Stimulated activated CD4-positive, alpha-beta T cell treated with anti-CD3 and anti-CD28 coated beads, Interleukin-1b, Interleukin-23, amount 100 ng/mL, for 24 hours (primary cell): ENCODE results near the gene COL13A1.

Experiments used
- DNase-seq, 4 experiments: peaks; one replicate each; pipeline ENCODE4 v3.0.0-alpha.2; 2020; ENCODE audit warnings: low read depth in 4 of 4, low spot score in 1 of 4

COL13A1 gene

GRCh38 chr10:69866246-69866687 is 64.6 kb downstream of the COL13A1 start:
- no peak for DNase-seq

GRCh38 chr10:69866688-69867461 is 65.2 kb downstream of the COL13A1 start:
- DNase-seq: no peak

DNA sequence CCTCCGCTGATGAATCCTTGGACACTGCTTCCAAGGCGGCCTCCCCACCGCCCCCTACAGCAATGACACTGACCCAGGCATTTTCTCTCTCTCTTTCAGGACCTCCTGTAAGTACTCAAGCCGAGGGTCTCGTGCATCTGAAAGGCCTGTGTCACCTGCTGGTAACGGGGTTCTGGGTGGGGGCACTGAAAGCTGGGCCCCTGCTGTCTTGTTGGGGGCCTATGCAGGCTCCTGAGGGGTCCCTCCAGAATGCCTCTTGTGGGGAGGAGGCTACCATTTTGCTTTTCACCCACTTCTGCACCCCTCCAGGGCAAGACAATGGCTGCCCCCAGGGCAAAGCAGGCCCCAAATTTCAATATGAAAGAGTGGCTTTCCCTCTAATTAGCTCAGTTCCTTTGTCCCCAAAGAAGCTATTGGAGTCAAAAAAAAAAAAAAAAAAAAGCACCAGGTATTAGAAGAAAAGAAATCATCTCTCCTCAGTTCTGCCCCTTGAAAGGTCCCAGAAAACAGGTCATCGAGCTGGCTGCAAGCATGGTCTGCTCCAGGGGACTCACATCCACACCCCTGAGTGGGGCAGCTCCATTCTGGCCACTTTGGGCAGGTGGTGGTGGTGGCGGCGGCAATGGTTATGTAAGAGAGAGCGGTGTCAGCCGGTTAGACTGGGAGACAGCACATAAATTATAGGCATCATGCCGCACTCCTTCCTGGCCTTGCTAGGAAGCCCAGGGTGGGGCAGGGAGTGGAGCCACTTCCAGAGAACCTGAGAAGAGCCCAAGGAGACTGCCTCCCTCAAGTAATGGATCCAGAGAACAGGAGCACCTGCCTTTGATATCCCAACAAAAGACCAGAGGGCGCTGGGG is 66.2 kb downstream of the COL13A1 start:
- no peak for DNase-seq

DNA sequence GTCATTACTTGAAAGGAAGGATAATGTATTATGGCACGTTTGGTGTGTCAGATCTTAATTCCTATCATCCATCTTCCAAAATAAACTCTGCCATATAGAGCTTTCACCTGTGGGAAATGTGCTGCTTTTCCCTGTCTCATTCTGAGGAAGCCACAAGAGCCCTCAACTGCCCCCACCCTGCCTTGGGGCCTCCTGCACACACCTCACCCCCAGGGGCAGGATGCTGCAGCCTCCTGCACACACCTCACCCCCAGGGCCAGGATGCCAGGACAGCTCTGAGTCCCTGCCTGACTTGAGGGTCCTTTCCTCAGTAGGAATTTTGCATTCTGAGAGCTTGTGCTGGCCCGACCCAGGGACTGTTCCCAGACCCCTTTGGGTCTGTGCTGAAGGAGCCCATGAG is 67.1 kb downstream of the COL13A1 start:
- no peak for DNase-seq

GRCh38 chr10:69869291-69869961 is 67.7 kb downstream of the COL13A1 start:
- DNase-seq: no peak

- no peak for DNase-seq
These were observed 68.9 kb downstream of the COL13A1 start for GRCh38 chr10:69870591-69870990.

- no peak for DNase-seq
These were observed 69.4 kb downstream of the COL13A1 start for GRCh38 chr10:69871074-69871473.

DNA sequence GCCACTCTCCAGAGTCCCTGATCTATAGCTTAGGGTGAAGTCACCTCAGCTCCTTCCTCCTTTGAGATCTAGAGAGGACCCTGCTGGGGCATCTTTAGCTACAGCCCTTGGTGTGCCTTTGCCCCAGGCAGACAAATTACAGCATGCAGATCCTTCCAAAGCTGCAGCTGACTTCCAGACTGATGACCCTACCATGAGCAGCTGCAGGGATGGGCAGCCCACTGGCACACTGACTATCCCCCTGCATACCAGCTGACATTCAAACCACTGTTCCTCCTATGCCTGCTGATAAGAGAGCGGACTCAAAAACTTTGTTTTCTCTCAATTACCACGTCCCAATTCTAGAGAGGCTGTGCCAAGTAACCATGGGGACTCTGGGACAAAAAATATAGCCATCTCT is 70.6 kb downstream of the COL13A1 start:
- no peak for DNase-seq

- no peak for DNase-seq
These were observed 71.5 kb downstream of the COL13A1 start for GRCh38 chr10:69873135-69873639.

DNA sequence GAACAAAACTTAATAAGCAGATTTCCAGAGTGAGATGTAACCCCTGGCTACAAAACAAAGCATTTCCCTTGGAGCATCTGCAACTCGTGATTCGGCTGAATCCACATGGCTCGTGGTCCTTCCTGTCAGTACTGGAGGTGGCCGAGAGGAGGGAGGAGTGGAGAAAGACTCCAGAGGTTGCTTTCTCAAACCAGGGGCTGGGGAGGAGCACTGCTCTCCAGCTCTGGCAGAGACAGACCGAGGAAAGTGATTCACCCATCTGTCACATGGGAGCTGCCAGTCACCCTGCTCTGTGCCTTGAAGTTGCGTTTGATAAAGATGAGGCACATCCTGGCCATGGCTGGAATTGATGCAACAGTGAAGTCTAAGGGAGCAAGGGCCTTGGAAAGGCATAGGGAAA is 72.7 kb downstream of the COL13A1 start:
- DNase-seq: no peak

DNA sequence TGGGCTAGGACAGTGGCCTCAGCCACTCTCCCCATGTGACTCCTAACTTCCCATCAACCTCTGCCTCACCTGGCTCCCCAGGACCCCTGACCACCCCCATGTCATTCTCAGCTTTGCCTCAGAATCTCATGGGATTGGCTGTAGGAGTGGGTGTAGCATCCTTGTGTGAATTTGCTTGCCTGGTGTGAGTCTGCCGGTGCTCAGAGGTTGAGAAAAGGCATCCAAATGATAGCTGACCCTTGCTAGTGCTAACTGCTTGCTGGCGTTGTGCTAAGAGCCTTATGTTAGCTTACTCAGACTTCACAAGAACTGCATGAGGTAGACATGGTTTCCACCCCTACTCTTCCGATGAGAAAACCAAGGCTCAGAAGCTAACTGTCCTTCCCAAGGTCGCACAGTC is 74.2 kb downstream of the COL13A1 start:
- DNase-seq: no peak

GRCh38 chr10:69876286-69876685 is 74.6 kb downstream of the COL13A1 start:
- no peak for DNase-seq

- DNase-seq: no peak
These were observed 75.2 kb downstream of the COL13A1 start for GRCh38 chr10:69876931-69877330.

DNA sequence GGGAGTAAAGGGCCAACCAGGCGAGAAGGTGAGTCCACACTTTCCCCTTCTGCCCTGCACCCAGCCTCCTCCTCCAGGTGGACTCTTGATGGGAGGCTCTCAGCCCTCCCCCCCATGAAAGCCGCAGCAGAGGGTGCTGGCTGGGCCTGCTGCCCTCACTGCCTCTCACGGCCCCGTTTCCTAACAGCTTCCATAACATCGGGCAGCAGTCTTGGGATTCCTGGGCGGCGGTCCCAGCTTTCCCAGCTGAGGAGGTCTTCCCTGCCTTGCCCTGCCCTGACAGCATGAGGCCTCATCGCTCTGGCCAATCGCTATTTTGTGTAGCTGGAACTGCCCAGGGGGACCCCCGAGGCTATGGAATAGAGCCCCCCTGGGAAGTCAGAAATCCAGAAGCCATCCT is 76.3 kb downstream of the COL13A1 start:
- no peak for DNase-seq

DNA sequence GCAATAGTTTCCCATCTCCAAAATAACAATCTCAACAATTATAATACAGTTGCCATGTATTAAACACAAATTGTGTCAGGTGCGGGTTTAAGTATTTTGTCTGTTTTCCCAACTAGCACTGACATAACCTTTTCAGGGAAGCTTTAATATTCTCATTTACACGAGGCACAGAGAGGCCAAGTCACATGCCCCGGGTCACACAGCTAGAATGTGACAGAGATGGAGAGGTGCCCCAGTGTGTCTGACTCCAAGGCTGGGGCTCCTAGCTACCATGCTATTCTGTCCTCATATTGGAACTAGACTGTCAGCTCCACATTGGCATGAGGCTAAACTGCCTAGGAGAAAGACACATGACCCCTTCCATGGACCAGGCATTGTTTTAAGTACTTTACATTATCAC is 77.2 kb downstream of the COL13A1 start:
- DNase-seq: no peak

- no peak for DNase-seq
These were observed 78.0 kb downstream of the COL13A1 start for GRCh38 chr10:69879634-69880257.

- DNase-seq: no peak
These were observed 78.8 kb downstream of the COL13A1 start for GRCh38 chr10:69880301-69881081.

DNA sequence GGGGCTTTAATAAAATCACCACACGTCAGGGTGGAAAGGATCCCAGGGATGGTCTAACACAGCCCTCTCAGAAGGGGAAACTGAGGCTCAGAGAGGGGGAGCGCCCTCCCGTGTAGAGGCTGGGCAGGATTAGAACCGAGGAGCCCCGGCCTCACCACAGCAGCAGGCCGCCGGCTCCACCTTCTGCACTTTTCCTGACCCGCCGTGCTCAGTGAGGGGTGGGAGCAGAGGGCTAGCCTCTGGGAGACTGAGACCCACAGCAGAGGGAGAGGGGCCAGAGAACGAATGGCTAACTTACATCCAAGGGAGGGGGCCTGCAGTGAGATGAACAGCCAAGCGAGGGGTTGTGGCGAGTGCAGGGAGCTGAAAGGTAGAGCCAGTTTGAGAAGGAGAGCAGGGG is 79.5 kb downstream of the COL13A1 start:
- no peak for DNase-seq

DNA sequence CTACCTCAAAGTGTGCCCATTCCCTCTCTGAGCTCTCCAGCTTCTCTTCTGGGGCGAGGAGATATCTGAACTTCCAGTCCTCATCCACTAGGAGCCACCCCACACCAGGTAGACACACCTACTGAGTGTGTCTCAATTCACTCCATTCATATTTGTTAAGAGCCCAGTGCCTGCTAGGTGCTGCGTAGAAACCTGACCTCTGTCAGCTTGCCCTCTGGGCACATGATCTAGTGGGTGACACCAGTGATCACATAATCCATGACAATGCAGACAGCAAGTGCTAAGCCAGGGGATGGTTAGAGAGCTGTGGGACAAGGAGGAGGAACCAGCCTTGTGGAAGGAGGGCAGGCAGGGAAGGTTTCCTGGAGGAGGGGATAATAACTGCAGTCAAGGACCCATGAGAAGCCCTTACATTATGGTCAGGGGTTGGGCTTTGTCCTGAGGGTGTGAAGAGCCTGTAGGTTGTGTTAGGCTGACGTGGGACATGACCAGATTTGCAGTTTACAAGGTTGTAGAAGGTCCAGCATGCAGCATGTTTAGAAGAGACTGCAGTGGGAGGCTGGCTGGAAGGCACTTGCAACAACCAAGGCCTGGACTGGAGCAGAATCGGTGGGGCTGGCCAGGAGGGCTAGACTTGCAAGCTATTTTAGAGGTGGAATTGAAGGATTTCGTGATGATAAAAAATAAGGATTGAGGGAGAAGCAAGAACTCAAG is 81.8 kb downstream of the COL13A1 start:
- no peak for DNase-seq

GRCh38 chr10:69884024-69884367 is 82.3 kb downstream of the COL13A1 start:
- no peak for DNase-seq
